GDM1 (cell line): ENCODE results near the gene ZNF48.

ENCODE experiments used
- DNase-seq: peaks from one replicate; lab custom pipeline; 2025; lab: John Stamatoyannopoulos, UW

ZNF48 gene

DNA sequence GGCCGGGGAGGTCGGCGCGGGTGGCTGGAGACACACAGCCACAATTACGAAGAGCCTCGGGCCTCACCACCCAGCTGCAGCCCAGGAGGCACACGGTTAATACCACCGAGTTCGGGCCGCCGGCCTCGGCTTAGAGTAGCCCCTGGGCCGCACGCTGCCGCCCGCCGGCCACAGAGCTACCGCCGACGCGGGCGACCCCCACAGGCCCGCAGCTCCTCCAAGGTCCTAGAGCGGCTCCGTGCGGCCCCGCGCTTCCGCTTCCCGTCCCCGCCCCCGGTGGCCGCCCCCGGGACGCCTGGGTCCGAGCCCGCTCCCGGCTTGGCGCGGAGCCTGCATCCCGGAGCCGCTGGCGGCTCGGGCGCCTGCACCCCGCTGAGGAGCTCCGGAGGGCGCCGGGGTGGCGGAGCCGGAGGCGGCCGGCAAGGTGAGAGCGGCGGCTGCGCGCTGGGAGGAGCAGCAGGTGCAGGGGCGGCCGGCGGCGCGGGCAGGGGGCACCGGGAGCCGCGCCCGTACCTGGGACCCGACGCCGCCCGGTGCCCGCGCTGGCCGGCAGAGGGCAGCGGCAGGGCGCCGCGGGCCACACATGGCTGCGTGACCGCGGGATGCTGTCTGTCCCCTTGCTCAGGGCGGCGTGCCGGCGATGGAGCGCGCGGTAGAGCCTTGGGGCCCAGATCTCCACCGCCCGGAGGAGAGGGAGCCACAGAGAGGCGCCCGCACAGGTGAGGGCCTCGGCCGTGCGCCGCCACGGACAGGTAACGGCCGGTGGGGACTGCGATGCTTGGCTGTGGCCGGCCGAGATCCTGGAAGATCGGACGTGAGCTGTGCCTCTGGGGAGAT, at the start of gene ZNF48:
TSS of gene ZNF48 (plus strand) at position 266 of the 837 bp plus-strand sequence. CDS start at position 641, 375 bp downstream.
- DNase-seq = peak; percentile 91

DNA sequence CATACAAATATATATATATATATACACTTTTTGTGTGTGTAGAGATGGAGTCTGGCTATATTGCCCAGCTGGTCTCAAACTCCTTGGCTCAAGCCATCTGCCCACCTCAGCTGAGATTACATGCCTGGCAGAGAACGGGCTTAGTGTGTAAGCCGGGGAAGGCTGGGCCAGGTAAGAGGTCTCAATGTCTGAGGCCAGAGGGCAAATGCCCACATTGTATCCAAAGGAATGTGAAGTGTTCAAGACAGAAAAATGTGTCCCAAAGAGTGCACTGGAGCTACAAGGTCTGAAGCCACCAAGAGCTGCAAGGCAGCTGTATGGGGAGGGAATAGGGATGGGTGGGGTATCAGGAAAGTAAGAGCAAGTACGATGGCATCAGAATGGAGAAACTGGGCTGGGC, 48.9 kb upstream of the ZNF48 start:
- no peak for DNase-seq

DNA sequence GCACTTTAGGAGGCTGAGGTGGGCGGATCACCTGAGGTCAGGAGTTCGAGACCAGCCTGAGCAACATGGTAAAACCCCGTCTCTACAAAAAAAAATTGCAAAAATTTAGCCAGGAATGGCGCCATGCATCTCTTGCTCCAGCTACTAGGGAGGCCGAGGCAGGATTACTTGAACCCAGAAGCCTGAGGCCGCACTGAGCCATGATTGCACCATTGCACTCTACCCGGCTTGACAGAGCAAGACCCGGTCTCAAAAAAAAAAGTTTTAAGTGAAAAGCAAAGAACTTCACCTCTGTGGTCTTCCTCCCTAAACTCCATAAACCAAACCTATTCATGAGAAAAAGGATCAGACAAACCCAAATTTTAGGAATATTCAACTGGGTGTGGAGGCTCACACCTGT, 47.1 kb upstream of the ZNF48 start:
- no peak for DNase-seq

DNA sequence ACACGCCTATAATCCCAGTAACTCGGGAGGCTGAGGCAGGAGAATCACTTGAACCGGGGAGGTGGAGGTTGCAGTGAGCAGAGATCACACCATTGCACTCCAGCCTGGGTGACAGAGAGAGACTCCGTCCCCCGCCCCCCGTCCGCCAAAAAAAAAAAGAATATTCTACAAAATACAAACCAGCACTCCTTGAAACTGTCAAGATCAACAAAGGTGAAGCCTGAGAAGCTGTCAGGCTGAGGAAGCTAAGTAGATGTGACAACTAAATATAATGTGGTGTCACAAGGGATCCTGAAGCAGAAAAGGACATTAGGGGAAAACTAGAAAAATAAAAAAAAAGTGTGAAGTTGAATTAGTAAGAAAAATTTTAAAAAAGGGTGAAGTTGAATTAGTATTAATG, 46.3 kb upstream of the ZNF48 start:
- no peak for DNase-seq

DNA sequence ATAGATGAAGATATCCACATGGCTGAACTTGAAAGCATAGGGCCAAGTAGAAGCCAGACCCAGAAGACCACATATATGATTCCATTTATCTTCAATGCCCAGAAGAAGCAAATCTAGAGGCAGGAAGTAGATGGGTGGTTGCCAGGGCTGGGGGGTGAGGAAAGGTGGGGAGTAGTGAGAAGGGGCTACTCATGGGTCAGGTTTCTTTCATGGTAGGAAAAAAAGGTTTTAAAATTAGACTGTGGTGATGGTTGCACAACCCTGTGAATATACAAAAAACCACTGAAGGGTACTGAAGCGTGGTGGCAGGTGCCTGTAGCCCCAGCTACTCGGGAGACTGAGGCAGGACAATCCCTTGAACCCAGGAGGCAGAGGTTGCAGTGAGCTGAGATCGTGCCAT, 45.5 kb upstream of the ZNF48 start:
- DNase-seq = no peak

DNA sequence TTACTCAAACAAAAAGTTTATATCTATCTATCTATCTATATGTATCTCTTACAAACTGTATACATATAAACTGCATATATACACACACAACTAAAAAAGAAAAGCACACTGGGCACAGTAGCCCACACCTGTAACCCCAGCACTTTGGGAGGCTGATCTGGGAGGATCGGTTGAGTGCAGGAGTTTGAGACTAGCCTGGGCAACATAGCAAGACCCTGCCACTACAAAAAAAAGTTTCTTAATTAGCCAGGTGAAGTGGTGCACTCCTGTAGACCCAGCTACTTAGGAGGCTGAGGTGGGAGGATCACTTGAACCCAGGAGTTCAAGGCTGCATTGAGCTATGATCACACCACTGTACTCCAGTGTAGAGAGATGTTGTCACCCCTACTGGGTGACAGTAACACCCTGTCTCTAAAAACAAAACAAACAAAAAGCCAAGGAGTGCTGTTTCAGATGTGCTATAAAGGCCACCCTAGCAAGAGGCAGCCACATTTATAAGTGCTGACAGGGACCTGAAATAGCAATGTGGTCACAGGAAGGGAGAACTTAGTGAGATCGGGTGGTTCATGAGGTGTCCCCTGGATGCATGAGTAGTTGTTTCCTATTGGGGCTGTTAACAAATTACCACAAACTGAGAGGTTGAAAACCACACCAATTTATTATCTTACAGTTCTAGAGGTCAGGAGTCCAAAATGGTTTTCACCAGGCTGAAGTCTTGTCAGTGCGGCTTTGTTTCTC, 44.9 kb upstream of the ZNF48 start:
- no peak for DNase-seq

DNA sequence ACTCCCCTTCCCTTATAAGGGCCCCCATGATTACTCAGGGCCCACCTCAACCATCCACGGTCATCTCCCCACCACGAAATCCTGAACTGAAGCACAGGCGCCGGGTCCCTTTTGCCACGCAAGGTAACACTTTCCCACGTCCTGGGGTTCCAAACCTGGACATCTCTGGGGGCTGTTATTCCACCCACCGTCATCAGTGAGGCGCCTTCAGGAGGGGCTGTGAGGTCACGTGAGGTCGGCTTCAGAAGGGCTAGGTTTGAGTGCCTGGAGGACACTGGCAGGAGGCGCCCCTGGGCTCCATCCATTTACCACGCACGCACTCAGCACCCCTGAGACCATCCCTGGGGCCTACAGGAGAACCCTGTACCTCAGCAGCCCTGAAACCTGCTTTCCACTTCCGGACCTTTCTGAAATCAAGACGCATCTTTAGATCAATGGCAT, 44.2 kb upstream of the ZNF48 start:
- DNase-seq = no peak

DNA sequence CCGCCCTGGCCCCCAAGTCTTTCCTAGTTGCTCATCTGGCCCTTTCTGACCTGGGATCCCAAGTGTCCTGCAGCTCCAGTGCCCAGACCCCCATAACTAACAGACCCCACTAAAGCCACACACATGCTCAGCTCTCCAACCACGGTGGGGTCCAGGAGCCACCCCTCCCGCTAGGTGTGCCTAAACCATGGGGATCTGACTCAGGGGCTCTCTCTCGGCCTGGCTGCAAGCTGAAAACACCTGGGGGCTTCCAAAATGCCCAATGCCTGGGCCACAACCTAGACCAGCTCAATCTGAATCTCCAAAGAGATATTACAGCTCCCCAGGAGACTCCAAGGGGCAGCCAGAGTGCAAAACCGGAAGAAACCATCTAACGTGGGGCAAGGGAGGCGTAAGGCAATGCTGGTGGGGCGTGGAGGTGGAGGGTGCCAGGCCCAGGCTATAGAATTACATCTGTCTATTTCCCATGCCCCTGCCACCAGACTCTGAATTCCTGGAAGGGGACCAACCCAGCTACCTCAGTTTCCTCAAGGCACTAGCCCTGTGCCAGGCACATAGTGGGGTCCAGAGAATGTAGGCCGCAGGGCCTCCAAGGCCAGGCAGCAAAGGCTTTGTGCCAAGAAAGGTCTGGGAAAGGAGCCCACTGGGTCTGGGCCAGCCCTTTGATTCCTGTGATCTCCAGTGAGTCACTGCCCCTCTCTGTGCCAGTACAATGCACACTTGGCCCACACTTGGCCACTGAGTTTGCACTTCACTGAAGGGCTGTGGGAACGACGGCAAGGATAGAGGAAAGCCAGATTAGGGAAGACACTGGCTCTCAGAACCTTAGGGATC, 43.4 kb upstream of the ZNF48 start:
- DNase-seq = no peak

DNA sequence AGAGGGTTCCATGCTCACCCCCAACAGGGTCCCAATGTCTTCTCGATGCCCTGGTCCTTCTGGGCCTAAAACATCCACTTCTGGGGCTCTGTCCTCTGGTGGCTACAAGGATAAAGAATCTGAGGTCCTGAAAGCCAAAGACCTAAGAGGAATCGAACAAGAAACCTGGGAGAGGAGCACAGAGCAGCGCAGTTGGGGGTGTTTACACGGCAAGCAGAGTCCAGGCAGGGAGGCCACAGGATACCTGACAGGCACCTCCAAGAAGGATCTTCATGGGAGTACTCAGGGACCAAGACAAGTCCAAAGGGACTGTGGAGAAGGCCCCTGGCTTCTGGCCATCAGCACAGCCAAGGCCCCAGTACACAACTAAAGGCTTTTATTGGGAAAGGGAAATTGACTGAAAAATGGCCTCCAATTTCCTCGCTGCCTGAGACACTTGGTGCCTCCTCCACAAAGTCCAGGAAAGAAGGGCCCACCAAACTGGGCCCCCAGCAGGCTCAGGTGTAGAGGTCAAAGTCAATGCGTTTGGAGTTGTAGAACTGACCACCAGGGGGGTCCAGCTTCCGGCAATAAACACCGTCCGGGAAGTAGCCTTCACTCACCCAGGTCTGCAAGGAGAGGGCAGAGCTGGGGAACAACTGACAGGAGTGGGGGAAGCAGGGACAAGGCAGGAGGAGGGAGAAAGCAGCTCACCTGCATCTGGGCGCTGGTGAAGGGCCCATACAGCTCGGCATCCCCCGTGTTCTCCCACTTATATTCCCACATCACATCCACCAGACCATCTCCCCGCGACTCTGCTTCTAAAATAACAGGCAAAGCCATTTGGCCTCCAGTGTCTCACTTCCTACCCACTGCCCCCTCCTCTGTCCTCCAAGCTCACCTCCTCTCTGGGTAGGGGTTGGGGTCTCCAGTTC, 42.5 kb upstream of the ZNF48 start:
- DNase-seq = no peak

DNA sequence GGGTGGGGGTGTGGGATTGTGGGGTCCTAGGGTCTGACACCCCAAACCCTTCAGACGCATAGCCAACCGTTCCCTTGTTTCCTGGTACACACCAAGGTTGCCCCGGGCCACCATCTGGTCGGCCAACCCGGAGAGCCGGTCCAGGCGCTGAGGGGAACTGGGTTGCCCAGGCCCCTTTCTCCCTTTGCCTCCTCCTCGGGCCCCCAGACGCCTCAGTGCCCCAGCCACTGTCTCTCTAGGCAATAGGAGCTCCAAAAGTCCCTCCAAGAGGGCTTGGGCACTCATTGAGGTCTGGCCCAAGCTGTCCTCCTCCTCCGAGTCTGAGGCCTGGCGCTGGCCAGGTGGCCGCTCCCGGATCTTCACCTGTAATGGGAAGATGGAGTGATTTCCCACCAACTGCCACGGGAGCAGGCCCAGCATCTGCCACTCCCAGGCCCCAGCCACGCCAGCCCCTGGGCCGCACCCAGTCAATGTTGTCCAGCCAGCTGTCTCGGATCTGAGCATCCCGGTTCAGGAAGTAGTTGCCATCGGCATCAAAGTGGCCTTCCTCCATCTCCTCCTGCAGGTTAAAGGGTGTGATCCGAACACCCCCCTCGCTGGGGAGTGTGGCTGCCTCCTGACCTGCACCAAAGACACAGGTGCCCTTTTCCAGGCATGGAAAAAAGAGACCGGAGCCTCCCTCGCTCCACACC, 41.6 kb upstream of the ZNF48 start:
- DNase-seq = no peak

DNA sequence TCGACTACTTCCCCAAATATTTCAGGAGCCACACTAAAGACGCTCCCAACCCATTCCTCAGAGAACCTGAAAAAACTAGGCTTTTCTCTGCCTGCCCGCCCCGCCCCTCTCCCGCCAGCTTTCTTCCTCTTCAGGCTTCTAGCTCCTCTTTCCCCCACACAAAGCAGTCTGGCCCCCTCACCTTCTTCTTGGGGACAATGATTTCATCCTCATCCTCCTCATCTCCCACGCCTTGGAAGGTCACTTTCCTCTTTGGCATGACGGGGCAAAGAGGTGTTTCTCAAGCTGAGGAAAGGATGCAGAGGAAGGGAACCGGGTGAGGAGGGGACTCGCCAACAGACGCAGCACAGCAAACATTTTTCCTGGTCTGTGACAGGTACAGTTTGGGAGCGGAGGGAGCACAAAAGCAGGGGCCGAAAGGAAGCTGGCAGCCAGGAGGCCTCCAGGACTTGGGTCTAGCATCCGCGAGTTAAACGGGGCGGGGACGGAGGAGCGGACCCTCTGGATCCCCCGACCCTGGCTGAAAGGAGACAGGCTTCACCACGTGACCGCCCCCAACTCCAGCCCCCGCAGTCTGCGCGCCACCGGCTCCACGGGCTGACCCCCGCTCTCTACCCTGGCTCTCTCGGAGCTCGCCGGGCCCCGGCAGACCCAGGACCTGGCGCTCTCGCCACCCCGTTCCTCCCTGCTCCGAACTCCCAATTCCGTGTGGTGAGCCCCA, 40.6 kb upstream of the ZNF48 start:
- DNase-seq = no peak

DNA sequence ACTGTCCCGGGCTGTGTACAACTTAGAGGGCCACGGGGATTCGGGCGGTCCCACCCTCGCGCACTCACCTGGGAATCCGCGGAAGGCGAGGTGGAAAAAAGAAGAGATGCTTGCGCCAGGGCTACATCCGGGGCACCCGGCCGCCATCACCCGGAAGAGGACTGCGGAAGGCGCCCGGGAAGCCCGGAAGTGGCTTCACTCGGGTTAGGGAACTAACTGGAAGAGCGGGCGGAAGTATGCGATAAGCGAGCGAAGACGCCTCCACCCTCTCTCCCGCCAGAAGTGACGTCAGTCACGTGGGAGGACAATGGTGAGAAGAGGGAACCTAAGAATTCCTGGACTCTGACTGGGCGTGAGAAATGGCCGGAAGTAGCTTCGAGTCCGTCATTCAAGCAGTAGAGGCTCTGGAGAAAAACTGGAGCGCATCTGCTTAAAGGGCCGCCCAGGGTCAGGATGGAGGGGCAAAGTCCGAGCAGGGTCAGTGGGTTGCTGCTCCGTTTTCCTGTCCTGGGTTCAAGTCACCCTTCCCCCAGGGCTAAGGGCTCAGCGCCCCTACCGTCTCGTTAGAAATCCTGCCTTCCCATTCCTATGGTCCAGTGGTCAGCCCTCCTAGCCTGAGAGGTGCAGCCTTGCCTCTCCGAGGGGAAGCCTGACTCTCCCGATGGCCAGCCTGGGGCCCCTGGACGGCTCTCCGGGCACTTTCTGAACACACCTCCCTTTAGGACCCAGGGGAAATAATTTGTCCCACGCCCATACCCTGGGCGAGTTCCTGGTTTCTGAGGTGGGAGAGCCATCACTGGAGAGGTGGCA, 39.9 kb upstream of the ZNF48 start, which contains the start of gene CD2BP2:
TSS of gene CD2BP2 (minus strand) at position 165 of the 810 bp plus-strand sequence. CDS start 627 bp downstream, outside the sequence.
- peak; percentile 94 for DNase-seq

DNA sequence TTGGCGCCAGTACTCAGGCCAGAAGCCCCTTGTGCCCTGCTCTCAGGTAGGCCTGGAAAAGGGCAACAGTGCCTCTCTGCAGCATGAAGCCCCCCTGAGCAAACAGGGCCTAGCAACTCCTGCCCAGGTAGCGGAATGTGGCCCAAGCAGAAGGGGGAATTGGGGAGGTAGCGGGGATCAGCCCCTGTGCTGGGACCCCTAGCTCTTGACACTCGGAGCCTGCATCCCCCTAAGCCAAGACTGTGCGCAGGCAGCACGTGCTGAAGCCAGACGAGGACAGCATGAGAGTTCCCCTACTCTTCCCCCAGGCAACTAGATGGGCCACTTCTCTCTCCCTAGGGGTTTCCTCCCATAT, 39.3 kb upstream of the ZNF48 start:
- DNase-seq = no peak

DNA sequence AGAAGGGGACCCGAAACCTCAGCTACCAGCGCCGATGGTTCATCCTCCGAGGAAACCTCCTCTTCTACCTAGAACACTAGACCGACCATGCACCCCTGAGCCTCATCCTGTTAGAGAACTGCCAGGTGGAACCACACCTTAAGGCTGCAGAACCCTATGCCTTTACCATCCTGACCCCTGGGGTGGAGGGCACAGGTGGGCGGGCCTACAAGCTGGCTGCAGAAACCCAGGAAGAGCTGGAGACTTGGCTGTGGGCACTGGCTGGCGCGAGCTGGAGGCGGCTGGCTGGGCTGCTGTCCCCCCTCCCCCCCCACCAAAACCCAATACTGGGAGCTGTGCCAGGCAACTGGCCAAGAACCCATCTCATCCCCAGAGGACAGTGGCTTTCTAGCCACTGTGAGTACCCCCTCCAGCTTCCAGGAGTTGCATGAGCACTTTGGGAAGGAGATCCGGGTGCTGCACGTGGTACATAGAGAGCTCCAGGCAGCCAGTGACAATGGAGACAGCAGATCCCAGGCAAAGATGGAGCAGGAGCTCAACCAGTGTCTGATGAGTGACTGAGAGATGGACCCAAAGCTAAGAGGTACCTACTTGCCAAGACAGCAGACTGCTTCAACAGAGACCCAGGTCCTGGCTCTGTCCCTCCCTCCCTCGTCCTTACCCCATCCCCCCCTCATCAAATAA, 38.7 kb upstream of the ZNF48 start:
- DNase-seq = no peak

DNA sequence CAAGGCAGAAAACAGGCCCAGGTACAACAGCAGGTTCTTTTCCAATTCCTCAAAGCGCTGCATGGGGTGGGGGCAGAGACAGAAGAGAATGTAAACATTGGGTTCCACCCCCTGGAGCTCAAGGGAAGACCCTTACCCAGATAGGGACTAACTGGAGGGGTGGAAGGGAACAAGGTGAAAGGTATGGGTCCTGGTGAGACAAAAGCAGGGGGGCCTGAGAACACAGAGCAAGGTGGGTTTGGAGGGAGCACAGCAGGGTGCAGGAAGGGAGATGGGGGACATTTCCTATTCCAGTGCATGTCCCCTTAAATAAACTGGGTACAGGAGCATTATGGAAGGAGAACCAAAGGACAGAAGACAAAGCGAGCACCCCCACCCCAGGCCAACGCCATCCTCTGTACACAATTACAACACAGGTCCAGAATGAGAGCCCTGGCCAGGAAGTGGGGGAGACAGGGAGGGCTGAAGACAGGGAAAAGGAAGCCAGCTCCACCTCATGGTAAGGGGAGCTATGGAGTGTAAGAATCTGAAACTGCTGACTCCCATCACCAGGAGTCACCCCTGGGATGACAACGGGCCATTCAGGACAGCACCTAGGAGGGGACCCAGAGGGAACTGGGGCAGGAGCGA, 38.0 kb upstream of the ZNF48 start:
- no peak for DNase-seq

DNA sequence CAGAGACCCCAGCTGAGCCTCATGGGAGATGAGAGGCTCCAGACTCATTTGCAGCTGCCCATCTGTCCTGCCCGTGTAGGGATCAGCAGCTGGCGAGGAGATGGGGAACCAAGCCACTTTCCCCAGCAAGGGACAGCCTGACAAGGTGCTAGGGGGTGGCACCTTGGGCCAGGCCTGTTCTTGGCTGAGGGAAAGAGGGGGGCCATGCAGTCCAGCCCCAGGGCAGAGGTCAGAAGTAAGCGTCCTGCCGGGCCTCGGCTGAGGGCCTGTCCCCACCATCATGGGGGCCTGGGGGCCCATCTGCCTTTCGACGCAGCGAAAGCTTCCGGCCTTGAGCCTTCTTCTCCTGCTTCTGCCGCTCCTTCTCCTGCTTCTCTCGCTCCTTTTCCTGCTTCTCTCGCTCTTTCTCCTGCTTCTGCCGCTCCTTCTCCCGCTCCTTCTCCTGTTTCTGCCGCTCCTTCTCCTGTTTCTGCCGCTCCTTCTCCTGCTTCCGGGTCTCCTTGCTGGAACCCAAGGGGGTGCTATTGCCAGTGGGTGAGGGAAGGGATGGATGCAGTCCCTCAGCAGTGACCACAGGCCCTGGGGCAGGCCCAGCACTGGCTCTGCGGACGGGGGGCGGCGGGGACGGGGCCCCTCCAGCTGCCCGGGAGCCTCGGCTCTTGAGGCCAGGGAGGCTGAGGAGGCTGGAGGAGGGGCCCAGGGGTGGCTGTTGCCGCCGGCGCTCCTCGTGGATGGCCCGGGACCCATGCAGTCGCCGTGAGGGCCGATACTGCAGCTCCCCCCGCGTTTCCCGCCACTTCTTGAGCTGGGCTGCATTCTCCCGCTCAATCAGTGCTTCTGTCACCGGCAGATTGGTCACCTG, 37.3 kb upstream of the ZNF48 start:
- DNase-seq = no peak

DNA sequence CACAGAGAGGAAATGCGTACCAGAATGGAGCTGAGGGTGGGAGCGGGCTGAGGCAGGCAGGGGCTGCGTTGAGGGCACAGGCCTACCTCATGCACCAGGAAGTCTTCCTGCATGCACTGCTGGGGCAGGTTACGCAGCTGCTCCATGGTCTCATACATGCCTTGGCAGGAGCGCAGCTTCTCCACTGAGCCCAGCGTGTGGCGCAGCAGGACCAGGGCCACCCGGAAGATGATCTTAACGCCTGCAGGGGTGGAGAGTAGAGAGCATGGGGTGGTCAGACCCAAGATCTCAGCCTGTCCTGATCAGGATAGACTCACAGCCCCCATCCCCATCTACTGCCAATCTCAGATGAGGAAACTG, 36.7 kb upstream of the ZNF48 start:
- no peak for DNase-seq
